Vagina (tissue), 2 donors: Measurements from ENCODE around the gene ATP6V0E2.

Experiments used
- CTCF ChIP-seq, 3 experiments: fragments of 450-650 bp in 2 of 3; fragments of 200-600 bp in 1 of 3; sonication (generic) in 1 of 3; IDR thresholded peaks; one replicate each; pipeline ENCODE4 v1.5.1; 2017 to 2019; ENCODE audit warnings: antibody characterized with exemption in 3 of 3, mild to moderate bottlenecking in 2 of 3, moderate library complexity in 2 of 3
- POLR2A ChIP-seq, 2 donors: fragments of 450-650 bp; IDR thresholded peaks; one replicate each; pipeline ENCODE4 v1.6.1; 2017; ENCODE audit warnings: antibody characterized with exemption in 2 of 2, mild to moderate bottlenecking in 2 of 2, moderate library complexity in 2 of 2

DNA sequence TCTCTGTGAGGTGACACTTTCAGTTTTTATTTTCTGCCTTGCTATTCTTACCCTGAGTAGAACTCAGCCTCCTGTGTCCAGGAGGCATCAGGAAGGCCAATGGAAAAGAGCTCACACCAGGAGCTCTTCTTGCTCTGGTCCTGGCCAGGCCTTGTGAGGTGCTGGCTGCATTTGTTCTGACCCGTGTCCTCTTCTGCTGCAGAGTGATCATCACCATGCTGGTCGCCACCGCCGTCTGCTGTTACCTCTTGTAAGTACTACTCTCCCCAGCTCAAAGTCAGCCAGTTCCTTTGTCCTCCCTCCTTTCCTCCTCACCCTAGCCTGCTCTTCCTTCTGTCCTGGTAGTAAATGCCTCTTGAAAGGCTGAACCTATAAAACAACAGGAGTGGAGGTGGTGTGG lies 1.6 kb downstream of the ATP6V0E2 start:
- TF ChIP-seq CTCF (IDR thresholded peaks at IDR 0.05) (no peak), POLR2A (IDR thresholded peaks at IDR 0.05) (no peak)
